ENCODE results near the gene WASF2.

The WASF2 gene

DNA sequence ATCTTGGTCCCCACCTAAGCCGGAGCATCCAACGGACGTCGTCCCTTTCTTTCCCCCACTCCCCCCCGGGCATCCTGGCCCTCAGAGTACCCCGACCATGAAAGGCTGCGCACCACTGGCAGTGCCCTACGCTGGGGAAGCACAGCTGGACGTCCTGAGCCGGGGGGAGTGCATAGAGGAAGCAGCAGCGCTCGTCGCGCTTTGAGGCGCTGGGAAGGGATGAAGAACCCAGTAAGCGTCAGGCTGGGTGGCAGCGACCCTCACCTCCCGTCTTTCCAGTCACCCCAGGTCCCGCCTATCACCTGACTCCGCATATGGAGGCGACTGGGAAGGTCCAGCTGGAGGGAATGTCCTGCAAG is 128.9 kb downstream of the WASF2 start:
- DNase-seq: no peak

DNA sequence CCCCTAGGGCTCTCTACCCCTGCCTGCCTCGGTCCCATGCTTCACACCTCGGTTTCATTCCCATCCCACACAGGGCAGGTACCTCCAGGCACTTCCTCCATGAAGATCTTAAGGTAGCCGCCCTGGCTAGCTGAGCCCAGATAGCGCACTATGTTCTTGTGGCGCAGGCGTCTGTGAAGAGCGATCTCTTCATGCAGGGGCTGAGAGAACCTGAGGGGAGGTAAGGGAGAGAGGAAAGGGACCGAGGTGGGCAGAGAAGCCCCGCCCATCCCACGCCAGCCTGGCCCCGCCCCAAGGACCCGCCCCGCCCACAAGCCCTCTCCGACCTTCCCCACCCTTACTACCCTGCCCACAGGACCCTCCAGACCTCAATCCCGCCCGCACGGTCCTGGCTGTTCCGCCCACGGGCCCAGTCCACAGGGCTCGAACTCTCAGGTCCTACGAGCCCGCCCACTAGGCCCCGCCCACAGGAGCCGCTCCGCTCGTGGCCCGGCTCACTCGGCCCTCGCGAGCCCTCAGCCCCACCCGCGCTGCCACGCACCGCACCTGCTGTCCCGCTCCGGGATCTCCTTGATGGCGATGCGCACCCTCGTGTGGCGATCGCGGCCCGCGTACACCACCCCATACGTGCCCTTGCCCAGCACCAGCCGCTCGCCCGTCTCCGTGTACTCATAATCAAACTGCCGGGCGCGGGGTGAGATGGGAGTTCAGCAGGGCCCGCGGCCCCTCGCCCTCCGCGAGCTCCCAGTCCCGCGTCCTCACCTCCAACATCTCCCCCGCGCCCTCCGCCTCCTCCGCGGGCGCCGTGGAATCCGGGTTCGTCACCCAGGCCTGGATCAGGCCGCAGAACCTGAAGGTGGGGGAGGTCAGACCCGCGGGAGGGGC is 129.6 kb downstream of the WASF2 start:
- DNase-seq: peak in 5 of 56 donors; percentile 3 to 62 (median 29)

DNA sequence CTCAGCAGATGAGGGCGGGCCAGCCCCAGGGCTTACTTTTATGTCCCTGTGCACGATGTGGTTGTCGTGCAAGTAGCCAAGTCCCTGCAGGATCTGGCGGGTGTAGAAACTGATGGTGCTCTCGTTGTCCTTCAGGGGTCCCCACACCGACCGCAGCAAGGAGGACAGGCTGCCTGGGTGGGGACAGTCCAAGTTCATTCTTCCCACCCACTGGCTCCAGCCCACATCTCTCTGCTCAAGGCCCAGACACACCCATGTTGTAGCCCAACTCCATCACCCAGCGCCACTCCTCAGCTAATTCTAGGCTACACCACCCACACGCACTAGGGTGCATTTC is 130.2 kb downstream of the WASF2 start:
- DNase-seq: no peak

DNA sequence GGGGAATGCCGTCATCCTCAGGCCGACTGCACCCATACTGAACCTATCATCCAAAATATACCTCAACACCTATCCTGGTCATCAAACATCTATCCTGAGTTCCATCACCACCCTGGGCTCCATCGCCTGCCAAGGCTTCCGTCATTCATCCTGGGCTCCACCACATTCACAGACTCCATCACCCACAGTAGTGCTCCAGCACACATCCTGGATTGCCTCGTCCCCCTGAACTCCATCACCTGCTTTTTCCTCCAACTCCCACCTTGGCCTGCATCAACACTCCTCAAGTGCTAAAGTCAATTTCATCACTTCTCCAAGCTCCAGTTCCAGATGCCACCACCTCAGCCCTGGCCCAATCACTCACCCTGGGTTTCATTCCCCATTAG is 131.0 kb downstream of the WASF2 start:
- no peak for DNase-seq

DNA sequence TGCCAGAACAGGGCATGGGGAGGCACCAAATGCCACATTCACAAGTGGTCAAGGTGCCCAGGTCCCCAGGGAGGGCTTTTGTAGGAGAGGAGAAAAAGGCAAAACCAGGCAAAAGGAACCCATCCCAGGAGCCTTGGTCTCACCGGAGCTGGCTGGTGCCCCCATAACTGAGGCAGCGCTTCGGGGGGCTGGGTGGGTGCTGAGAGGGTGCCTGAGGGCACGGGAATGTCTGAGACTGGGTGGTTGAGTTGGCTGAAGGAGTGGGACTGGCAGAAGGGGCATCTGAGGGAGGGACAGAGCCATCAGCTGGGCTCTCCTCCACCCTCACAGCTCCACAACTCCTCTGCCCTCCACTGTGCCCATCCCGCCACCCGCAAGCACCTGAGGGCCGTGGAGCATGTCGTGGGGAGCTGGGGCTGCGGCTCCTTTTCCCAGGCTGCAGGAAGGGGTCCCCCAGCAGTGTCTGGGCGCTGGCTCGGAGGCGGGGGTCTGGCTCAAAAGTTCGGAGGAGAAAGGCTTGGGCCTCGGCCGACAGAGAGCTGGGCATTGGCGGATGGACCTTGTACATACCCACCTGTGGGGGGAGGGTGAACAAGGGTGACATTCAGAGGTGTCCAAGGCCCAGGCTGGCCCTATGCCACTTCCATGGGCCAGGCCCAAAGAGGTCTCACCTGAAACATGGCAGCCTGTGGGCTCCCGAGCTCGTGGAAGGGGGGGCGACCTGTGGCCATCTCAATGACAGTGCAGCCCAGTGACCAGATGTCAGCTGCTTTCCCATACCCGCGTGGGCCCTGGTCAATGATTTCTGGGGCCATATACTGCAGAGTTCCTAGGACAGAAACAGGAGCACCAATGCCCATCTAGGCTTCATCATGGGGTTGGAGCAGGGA is 131.7 kb downstream of the WASF2 start:
- DNase-seq: no peak

DNA sequence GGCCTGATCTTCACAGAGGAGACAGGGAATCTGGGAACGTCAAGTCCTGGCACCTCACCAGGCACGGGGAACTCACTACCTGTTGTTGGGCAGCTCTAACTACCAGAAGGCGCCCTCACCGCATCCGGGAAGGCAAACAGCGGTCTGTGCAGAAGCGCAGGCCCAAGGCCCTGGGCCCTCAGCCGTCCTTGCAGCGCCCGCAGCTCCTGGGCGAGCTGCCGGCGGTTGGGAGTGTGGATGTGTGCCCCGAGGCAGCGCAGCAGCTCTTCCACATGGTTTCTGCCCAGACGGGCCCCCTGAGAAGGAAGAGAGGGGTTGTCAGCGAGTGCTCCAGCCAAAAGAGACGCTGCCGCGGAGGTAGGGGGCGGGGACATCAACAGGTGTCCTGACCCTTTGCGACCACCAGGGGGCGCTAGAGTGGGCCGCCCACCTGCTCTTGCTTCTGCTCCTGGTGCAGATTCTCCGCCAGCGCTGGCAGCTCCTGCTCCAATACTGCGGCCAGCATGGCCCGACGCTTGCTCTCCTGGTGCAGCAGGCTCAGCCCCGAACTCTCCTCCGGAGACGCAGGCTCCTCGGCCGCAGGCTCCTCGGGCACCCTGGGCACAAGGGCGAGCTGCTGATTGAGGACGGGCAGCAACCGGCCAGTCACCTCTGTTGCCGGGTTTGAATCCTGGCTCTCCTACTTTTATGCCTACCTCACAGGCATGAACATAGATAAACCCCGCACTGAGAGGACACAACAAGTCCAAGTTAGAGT is 132.5 kb downstream of the WASF2 start:
- peak in 44 of 56 donors; percentile 4 to 71 (median 24) for DNase-seq

DNA sequence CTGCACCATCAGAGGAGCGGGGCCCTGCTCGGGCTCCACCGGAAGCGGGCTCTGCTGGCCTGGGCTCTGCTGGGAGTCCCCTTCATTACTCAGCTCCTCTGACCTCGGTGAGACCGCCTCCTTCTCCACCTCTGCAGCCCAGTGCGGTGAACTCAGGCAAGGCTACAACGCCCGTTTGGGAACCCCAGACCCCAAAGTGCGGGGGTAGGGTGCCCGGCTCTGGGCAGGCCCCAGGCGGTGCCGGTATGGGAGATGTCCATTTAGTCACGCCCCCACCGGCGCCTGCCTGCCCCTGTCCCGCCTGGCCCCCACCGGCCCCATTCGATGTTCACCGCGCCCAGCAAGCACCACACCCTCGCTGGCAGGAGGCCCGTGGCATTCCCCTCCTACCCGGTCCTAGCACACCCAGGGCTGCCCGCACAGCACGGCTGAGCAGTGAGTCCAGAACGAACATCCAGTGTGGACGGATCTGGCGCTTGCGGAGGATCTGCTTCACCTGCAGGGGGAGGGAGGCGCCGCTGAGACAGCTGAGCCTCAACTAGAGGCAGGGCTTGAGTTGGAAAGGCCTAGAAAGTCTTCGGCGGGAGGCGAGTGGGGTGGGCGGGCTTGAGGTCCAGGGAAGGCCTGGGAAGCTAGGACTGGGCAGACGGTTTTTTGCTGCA is 133.2 kb downstream of the WASF2 start:
- DNase-seq: no peak

DNA sequence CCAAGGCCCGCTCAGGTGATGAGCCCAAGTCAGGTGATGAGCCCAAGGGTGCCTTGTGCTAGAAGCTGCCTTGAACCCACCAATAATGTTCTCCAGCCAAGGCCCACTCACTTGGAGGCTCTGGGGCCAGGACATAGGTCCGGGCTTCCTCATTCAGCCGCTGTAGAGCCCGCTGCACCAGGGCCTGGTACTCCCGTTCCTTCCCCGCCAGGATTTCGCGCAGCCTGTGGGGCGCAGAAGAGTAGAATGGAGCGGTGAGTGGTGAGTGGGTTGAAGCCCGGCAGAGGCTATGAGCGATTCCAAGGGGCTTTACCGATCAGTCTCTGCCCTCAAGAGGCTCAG is 133.7 kb downstream of the WASF2 start:
- DNase-seq: no peak

DNA sequence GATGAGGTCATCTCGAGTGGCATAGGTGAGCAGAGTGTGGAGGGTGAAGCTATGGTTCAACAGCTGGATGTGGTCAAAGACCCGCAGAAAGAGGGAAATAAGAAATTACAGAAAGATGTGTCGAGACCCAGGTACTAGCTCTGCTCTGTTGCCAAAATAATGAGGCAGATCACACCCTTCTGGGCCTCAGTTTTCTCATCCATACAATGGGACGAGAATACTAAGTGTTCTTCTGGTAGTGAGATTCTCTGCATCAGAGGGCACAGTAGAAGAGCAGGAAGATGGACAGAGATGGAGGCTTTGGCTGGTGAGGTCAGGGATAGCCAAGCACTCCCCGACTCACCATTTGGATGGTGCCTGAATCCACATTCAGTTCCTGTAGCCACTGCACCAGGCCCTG is 134.3 kb downstream of the WASF2 start:
- no peak for DNase-seq

Measured in nucleus accumbens (tissue), 56 donors.